Type B pancreatic cell (in vitro differentiated cells): ENCODE data around the gene CASTOR1. TPM values are rescaled to one million over a fixed set of nuclear protein-coding genes. Genes with fewer than 3 reads are reported as not detected.

Experiments
- DNase-seq: peaks from one replicate; pipeline ENCODE4 v3.0.0; 2021; ENCODE audit warnings: mixed read lengths; ENCODE audit not compliant: unreplicated experiment; ENCODE audit errors: extremely low spot score
- H3K27ac Mint-ChIP-seq: 2 replicates; pipeline ENCODE4 v1.8.0; 2021; ENCODE audit warnings: mild to moderate bottlenecking, mixed read lengths
- H3K27me3 Mint-ChIP-seq: 2 replicates; pipeline ENCODE4 v1.8.0; 2021; ENCODE audit warnings: mixed read lengths
- H3K36me3 Mint-ChIP-seq: 2 replicates; pipeline ENCODE4 v1.8.0; 2021; ENCODE audit warnings: mixed read lengths
- H3K4me1 Mint-ChIP-seq: one replicate; pipeline ENCODE4 v1.8.0; 2021; ENCODE audit warnings: mixed read lengths; ENCODE audit not compliant: unreplicated experiment
- H3K4me3 Mint-ChIP-seq: 2 replicates; pipeline ENCODE4 v1.8.0; 2021; ENCODE audit warnings: mild to moderate bottlenecking, mixed read lengths
- H3K9me3 Mint-ChIP-seq: 2 replicates; pipeline ENCODE4 v1.8.0; 2021; ENCODE audit warnings: mixed read lengths
- CTCF ChIP-seq: fragments of 200-600 bp; sonication (generic); conservative IDR thresholded peaks from 2 replicates; pipeline ENCODE4 v1.5.0; 2021; ENCODE audit warnings: antibody characterized with exemption, mild to moderate bottlenecking
- total RNA-seq: library from RNA; stranded (reverse); gene quantifications from 2 replicates; pipeline ENCODE4 v1.2.1, GENCODE V29; 2021; ENCODE audit warnings: low replicate concordance

The CASTOR1 gene
- total RNA-seq, 1 donor from 2014 or later = 11.4 TPM

- Mint-ChIP-seq H3K4me1 (peaks cover 8% of the 10 kb centered on the region), H3K9me3 (no peaks in the 10 kb centered on the region), H3K27me3 (peaks cover 4% of the 10 kb centered on the region), H3K36me3 (no peaks in the 10 kb centered on the region), H3K4me3 (no peak overlapping the region), H3K27ac (no peak overlapping the region)
- DNase-seq = no peak
- no peak for TF ChIP-seq CTCF
Measured at GRCh38 chr22:30273711-30274436, 15.4 kb downstream of the CASTOR1 start.

GRCh38 chr22:30272781-30273601, 16.3 kb downstream of the CASTOR1 start:
- Mint-ChIP-seq H3K27me3 (peaks cover 4% of the 10 kb centered on the region), H3K4me3 (no peak overlapping the region), H3K9me3 (no peaks in the 10 kb centered on the region), H3K36me3 (no peaks in the 10 kb centered on the region), H3K4me1 (peaks cover 4% of the 10 kb centered on the region), H3K27ac (no peak overlapping the region)
- no peak for DNase-seq
- no peak for TF ChIP-seq CTCF

- Mint-ChIP-seq H3K27me3 (peaks cover 4% of the 10 kb centered on the region), H3K9me3 (no peaks in the 10 kb centered on the region), H3K27ac (no peak overlapping the region), H3K36me3 (no peaks in the 10 kb centered on the region), H3K4me3 (no peak overlapping the region), H3K4me1 (no peaks in the 10 kb centered on the region)
- no peak for DNase-seq
- no peak for TF ChIP-seq CTCF
Measured at GRCh38 chr22:30270832-30271231, 18.5 kb downstream of the CASTOR1 start.

- Mint-ChIP-seq H3K36me3 (no peaks in the 10 kb centered on the region), H3K9me3 (no peaks in the 10 kb centered on the region), H3K4me3 (no peak overlapping the region), H3K4me1 (no peaks in the 10 kb centered on the region), H3K27ac (no peak overlapping the region), H3K27me3 (peaks cover 4% of the 10 kb centered on the region)
- DNase-seq = no peak
- TF ChIP-seq CTCF = no peak
Measured at GRCh38 chr22:30268331-30268730, 21.0 kb downstream of the CASTOR1 start.

DNA sequence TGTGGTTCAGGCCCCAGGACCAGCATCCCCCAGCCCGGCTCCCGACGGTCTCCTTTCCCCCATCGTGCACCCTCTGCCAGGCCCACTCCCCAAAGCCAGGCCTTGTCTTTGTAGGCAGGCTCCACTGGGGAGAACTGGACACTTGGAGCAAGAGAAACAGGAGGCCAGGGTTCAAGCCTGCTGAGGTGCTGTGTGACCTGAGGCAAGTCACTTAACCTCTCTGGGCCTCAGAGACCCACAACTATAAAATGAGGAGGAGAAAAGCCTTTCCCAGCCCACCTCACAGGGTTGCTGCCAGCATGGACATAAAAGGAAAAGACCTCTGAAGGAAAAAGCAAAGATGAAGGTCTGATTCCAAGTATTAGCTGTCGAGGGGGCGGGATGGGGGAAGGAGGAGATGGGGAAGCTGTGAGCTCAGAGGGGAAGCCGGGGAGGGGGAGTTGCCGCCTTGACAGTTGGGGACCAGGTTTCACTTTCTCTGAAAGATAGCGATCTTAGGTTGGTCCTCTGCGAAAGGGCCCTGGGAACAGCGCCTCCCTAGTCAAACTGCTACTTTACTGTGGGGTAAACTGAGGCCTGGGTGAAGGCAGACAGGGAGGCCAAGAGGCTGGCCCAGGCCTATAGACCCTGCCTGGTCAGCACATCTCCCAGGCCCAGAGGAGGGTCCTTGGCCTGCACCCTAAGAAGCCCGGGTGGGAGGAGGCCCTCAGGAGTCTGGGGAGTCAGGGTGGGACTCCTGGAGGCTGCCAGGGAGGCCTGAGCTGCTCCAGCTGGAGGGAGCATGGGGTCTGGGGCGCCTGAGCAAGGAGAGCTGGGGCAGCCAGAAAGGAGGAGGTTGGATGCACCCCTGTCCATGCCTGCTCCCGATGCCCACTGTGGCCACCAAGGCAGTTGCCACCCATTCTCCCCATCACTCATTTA, 21.7 kb downstream of the CASTOR1 start:
- TF ChIP-seq CTCF = no peak
- no peaks in the 10 kb centered on the region for H3K4me1 Mint-ChIP-seq
- no peak overlapping the region for H3K27ac Mint-ChIP-seq
- DNase-seq = no peak
- no peaks in the 10 kb centered on the region for H3K9me3 Mint-ChIP-seq
- no peak overlapping the region for H3K4me3 Mint-ChIP-seq
- H3K36me3 Mint-ChIP-seq = no peaks in the 10 kb centered on the region
- peaks cover 6% of the 10 kb centered on the region for H3K27me3 Mint-ChIP-seq
